BE2C (cell line): ENCODE data around the gene PDE6B.

Experiments
- DNase-seq: peaks from one replicate; pipeline ENCODE4 v3.0.0-alpha.2; 2020
- H3K27me3 ChIP-seq: fragments of 250-450 bp; sonication (Bioruptor Pico); 2 replicates; pipeline ENCODE4 v1.5.1; 2020; ENCODE audit warnings: mild to moderate bottlenecking
- H3K36me3 ChIP-seq: fragments of 250-450 bp; sonication (Bioruptor Pico); 2 replicates; pipeline ENCODE4 v1.5.1; 2020; ENCODE audit warnings: mild to moderate bottlenecking
- H3K4me1 ChIP-seq: fragments of 250-450 bp; sonication (Bioruptor Pico); 2 replicates; pipeline ENCODE4 v1.5.1; 2020
- H3K4me3 ChIP-seq: 2 replicates; pipeline ENCODE4 v1.5.1; 2011; ENCODE audit warnings: low read depth, low read length
- H3K9me3 ChIP-seq: fragments of 250-450 bp; sonication (Bioruptor Pico); 2 replicates; pipeline ENCODE4 v1.5.1; 2020
- TF ChIP-seq, protein P1 (sequence below): IDR thresholded peaks from 2 replicates; pipeline ENCODE4 v1.5.1; 2012; ENCODE audit warnings: mild to moderate bottlenecking, low read depth, low read length

PDE6B gene

DNA sequence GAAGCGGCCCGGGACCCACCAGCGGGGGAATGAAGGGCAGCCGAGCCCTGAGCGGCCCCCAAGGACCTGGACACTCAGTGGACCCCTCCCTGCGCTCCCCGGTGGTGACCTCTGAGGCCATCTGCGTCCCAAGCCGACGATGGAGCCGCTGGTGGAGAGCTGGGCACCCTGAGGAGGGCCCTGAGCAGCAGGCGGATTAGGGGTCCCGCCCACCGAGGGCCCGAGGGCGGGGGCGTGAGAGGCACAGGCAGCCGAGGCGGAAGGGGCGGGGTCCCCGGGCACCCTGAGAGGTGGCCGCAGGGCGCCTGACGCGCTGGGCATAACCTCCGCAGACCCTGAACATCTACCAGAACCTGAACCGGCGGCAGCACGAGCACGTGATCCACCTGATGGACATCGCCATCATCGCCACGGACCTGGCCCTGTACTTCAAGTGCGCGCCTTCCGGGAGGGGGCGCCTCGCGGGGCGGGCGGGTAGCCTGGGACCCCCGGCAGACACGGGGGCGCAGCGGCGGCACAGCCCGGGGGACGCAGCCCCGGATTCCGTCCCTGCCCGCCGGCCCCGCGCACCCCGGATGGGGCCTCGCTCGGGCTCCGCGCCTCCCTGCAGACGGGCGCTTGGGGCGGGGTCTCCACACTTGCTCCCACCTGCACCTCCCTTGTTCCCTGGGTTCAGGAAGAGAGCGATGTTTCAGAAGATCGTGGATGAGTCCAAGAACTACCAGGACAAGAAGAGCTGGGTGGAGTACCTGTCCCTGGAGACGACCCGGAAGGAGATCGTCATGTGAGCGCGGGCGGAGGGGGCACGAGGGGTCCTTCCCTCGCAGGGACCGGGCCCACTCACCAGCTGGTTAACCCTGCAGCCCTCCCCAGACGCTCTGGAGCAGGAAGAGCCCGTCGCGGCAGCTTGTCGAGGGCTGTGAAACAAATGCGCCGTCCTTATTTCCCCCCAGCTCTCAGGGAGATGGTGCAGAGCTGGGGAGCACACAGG, 38.4 kb downstream of the PDE6B start:
- peak overlapping the region; percentile 65 for H3K4me3 ChIP-seq
- H3K9me3 ChIP-seq, result no peaks in the 10 kb centered on the region
- DNase-seq, result peak; percentile 82
- no peaks in the 10 kb centered on the region for H3K27me3 ChIP-seq
- H3K36me3 ChIP-seq, result no peaks in the 10 kb centered on the region
- TF ChIP-seq, protein P1, sequence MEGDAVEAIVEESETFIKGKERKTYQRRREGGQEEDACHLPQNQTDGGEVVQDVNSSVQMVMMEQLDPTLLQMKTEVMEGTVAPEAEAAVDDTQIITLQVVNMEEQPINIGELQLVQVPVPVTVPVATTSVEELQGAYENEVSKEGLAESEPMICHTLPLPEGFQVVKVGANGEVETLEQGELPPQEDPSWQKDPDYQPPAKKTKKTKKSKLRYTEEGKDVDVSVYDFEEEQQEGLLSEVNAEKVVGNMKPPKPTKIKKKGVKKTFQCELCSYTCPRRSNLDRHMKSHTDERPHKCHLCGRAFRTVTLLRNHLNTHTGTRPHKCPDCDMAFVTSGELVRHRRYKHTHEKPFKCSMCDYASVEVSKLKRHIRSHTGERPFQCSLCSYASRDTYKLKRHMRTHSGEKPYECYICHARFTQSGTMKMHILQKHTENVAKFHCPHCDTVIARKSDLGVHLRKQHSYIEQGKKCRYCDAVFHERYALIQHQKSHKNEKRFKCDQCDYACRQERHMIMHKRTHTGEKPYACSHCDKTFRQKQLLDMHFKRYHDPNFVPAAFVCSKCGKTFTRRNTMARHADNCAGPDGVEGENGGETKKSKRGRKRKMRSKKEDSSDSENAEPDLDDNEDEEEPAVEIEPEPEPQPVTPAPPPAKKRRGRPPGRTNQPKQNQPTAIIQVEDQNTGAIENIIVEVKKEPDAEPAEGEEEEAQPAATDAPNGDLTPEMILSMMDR, result no peak
- no peaks in the 10 kb centered on the region for H3K4me1 ChIP-seq

DNA sequence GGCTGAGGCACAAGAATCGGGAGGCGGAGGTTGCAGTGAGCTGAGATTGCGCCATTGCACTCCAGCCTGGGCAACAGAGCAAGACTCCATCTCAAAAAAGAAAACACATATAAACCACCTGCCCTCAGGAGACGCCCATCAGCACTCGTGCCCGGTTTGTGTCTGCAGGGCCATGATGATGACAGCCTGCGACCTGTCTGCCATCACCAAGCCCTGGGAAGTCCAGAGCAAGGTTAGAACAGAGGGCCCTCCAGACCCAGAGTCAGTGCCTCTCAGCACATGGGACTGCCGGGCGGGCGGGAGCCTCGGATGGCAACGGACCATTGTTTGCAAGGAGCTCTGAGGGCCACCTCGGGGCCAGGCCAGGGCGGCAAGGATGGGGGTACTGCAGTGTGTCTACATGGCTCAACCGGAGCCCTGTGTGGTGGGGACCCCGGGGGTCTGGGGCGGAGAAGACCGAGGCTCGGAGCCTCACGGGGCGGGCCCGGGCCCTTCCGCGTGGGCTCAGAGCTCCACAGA, 39.4 kb downstream of the PDE6B start:
- Histone ChIP-seq H3K4me1 (no peaks in the 10 kb centered on the region), H3K4me3 (no peak overlapping the region), H3K27me3 (no peaks in the 10 kb centered on the region), H3K9me3 (no peaks in the 10 kb centered on the region), H3K36me3 (no peaks in the 10 kb centered on the region)
- TF ChIP-seq, protein P1, result no peak
- DNase-seq, result no peak

DNA sequence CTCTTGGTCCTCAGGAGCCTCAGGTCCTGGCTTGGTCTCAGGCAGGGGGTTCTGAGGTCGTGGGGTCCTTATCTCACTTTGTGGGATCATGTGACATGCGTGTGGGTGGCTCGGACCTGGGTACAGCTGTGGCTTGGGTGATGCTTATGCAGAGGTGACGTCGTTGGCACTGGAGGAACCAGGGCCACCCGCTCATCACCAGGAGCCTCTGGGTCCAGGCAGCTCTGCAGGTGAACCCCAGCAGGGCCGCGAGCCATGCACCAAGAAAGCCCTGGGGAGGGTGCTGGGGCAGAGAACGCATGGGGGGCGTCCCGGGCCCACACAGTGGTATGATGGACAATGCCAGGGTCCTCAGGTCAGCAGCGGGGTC, 40.0 kb downstream of the PDE6B start:
- peak; percentile 2 for DNase-seq
- TF ChIP-seq, protein P1, result no peak
- Histone ChIP-seq H3K9me3 (no peaks in the 10 kb centered on the region), H3K27me3 (no peaks in the 10 kb centered on the region), H3K36me3 (no peaks in the 10 kb centered on the region; the same call in 1 of the 2 replicates), H3K4me1 (no peaks in the 10 kb centered on the region), H3K4me3 (no peak overlapping the region)

DNA sequence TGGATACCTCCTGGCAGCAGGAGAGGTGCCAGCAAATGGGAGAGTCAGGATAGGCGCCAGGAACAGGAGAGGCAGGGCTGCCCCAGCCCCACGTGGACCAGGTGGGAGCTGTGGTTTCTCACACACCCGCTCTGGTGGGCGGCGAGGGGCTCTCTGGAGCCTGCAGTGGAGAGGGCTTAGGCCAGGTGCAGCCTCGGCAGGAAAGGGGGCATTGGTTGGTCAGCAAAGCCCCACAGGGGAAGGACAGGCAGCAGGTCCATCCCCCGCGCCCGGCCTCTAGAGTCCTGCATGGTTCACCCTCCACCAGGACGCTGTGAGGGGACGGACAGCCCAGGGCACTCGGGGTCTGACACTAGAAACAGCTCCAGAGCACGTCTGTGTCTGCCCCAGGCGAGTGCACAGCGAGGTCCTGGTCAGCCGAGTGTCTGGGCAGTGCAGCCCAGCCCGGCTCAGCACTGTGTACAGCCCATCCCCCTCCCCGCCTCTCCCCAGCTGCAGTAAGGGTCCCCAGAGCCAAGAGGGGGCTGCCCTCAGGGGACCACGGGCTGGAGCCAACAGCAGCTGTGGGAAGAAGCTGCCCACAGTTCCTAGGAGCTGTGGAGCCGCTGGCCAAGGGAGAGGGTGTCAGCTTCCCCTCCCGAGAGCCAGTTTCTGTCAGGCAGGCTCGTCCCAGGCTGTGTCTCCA, 40.5 kb downstream of the PDE6B start:
- Histone ChIP-seq H3K4me3 (no peak overlapping the region), H3K4me1 (no peaks in the 10 kb centered on the region), H3K9me3 (no peaks in the 10 kb centered on the region), H3K36me3 (peaks cover 3% of the 10 kb centered on the region), H3K27me3 (no peaks in the 10 kb centered on the region)
- TF ChIP-seq, protein P1, result no peak
- DNase-seq, result no peak

DNA sequence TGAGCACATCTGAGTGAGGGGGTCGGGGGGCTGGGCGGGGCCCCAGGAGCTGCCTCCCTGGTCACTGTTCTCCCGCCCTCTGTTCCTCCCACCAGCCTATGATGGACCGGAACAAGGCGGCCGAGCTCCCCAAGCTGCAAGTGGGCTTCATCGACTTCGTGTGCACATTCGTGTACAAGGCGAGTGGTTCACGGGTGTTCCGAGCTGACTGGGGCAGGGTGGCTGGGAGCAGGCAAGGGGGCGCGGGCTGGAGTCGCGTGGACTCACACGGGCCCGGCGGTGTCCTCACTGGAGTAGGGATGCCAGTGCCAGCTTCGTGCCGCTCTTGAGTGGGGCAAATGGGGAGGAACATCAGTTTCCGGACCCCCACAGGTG, 41.0 kb downstream of the PDE6B start:
- no peaks in the 10 kb centered on the region for H3K27me3 ChIP-seq
- H3K4me1 ChIP-seq, result no peaks in the 10 kb centered on the region
- peaks cover 8% of the 10 kb centered on the region for H3K36me3 ChIP-seq
- H3K4me3 ChIP-seq, result no peak overlapping the region
- H3K9me3 ChIP-seq, result no peaks in the 10 kb centered on the region
- TF ChIP-seq, protein P1, result no peak
- no peak for DNase-seq
